Stimulated activated CD4-positive, alpha-beta T cell treated with anti-CD3 and anti-CD28 coated beads, Interleukin-1b, Interleukin-23, amount 100 ng/mL, for 1 hour (primary cell): ENCODE data around the gene FMO4.
"Not testable (repeated sequence)": the region's sequence is repeated elsewhere in the genome, so short reads cannot be mapped to it uniquely, and the experiment has no call there.

Experiments
- DNase-seq, 2 donors: peaks; one replicate each; pipeline ENCODE4 v3.0.0-alpha.2; 2020; ENCODE audit warnings: low read depth in 2 of 2

The FMO4 gene

GRCh38 chr1:171389171-171389570, 75.2 kb downstream of the FMO4 start:
- no peak for DNase-seq

GRCh38 chr1:171390740-171391139, 76.8 kb downstream of the FMO4 start:
- DNase-seq, result not testable (repeated sequence)
